HepG2 (cell line): Measurements from ENCODE around the gene TLR6. TPM values are rescaled to one million over a fixed set of nuclear protein-coding genes. Genes with fewer than 3 reads are reported as not detected.

Experiments used
- FOXJ3 ChIP-seq: sonication (generic); formaldehyde crosslinking; IDR thresholded peaks from 2 replicates; pipeline ENCODE4 v1.4.0; 2020; ENCODE audit warnings: missing genetic modification reagents, mild to moderate bottlenecking, borderline replicate concordance
- FOXK1 ChIP-seq: sonication (generic); formaldehyde crosslinking; IDR thresholded peaks from 2 replicates; pipeline ENCODE4 v1.4.0; 2020; ENCODE audit warnings: low read depth, missing genetic modification reagents, borderline replicate concordance
- JARID2 ChIP-seq: sonication (generic); formaldehyde crosslinking; IDR thresholded peaks from 2 replicates; pipeline ENCODE4 v1.8.1; 2023; ENCODE audit warnings: missing genetic modification reagents, inconsistent platforms; ENCODE audit not compliant: insufficient replicate concordance
- KAT8 ChIP-seq: IDR thresholded peaks from 2 replicates; pipeline ENCODE4 v1.6.1; 2016; ENCODE audit warnings: missing genetic modification reagents, missing compliant biosample characterization
- KDM5A ChIP-seq: fragments of 200-600 bp; sonication (generic); IDR thresholded peaks from 2 replicates; pipeline ENCODE4 v1.7.0; 2018; ENCODE audit warnings: antibody characterized with exemption, mild to moderate bottlenecking, low read length, borderline replicate concordance
- MED1 ChIP-seq: sonication (generic); formaldehyde crosslinking; IDR thresholded peaks from 2 replicates; pipeline ENCODE4 v1.4.0; 2020; ENCODE audit warnings: missing genetic modification reagents
- MED13 ChIP-seq: sonication (generic); formaldehyde crosslinking; IDR thresholded peaks from 2 replicates; pipeline ENCODE4 v1.5.0; 2020; ENCODE audit warnings: missing genetic modification reagents
- NBN ChIP-seq: fragments of 450-650 bp; conservative IDR thresholded peaks from 2 replicates; pipeline ENCODE4 v1.6.1; 2017
- NFE2L1 ChIP-seq: sonication (generic); formaldehyde crosslinking; IDR thresholded peaks from 2 replicates; pipeline ENCODE4 v1.4.0; 2020; ENCODE audit warnings: missing genetic modification reagents, mild to moderate bottlenecking, borderline replicate concordance
- RFX5 ChIP-seq: IDR thresholded peaks from 2 replicates; pipeline ENCODE4 v1.6.1; 2011; ENCODE audit warnings: low read depth, low read length, improper control_type of control experiment
- STAT5B ChIP-seq: sonication (generic); formaldehyde crosslinking; IDR thresholded peaks from 2 replicates; pipeline ENCODE4 v1.4.0; 2020; ENCODE audit warnings: missing genetic modification reagents
- TEAD2 ChIP-seq: sonication (generic); formaldehyde crosslinking; IDR thresholded peaks from 2 replicates; pipeline ENCODE4 v1.9.0; 2021; ENCODE audit warnings: missing genetic modification reagents
- ZBTB3 ChIP-seq: sonication (generic); formaldehyde crosslinking; IDR thresholded peaks from 2 replicates; pipeline ENCODE4 v1.4.0; 2020; ENCODE audit warnings: low read depth, mild to moderate bottlenecking, moderate library complexity, missing genetic modification reagents, borderline replicate concordance
- ZMYM4 ChIP-seq: sonication (generic); formaldehyde crosslinking; IDR thresholded peaks from 2 replicates; pipeline ENCODE4 v1.8.1; 2023; ENCODE audit warnings: mild to moderate bottlenecking, missing genetic modification reagents
- ZNF432 ChIP-seq: sonication (generic); formaldehyde crosslinking; IDR thresholded peaks from 2 replicates; pipeline ENCODE4 v1.5.0; 2020; ENCODE audit warnings: missing genetic modification reagents, mild to moderate bottlenecking, borderline replicate concordance
- ZNF567 ChIP-seq: sonication (generic); formaldehyde crosslinking; IDR thresholded peaks from 2 replicates; pipeline ENCODE4 v1.8.1; 2023; ENCODE audit warnings: mild to moderate bottlenecking, missing genetic modification reagents, borderline replicate concordance
- ZNF569 ChIP-seq: sonication (generic); formaldehyde crosslinking; IDR thresholded peaks from 2 replicates; pipeline ENCODE4 v1.5.0; 2020; ENCODE audit warnings: mild to moderate bottlenecking, missing genetic modification reagents, moderate library complexity, borderline replicate concordance
- ZNF737 ChIP-seq: sonication (generic); formaldehyde crosslinking; IDR thresholded peaks from 2 replicates; pipeline ENCODE4 v1.5.0; 2020; ENCODE audit warnings: missing genetic modification reagents, mild to moderate bottlenecking, borderline replicate concordance
- polyA plus RNA-seq, 8 experiments: library from polyadenylated mRNA; depleted of rRNA in 3 of 8; stranded (reverse) in 7 of 8; unstranded in 1 of 8; fragments of >200 nt; fragmentation: Illumina TruSeq in 4 of 8; extraction: Trizol in 4 of 8; gene quantifications; 2 replicates each; pipeline versions ENCODE4 v1.2.1 to v1.2.3, GENCODE V29; 2011 to 2016; ENCODE audit warnings: low read depth in 4 of 8, missing spikeins in 1 of 8, mixed read lengths in 1 of 8; ENCODE audit not compliant: insufficient read depth in 1 of 8
- total RNA-seq, 5 experiments: library from RNA; depleted of rRNA; stranded (reverse); fragments of >200 nt; fragmentation: Illumina TruSeq; extraction: Trizol; gene quantifications; 2 replicates each; pipeline ENCODE4 v1.2.3, GENCODE V29; 2016; ENCODE audit warnings: low read depth in 1 of 5
- TF ChIP-seq, protein P1 (sequence below): sonication (generic); formaldehyde crosslinking; conservative IDR thresholded peaks from 2 replicates; pipeline ENCODE4 v1.4.0; 2020; ENCODE audit warnings: mild to moderate bottlenecking, missing genetic modification reagents, moderate library complexity
- TF ChIP-seq, protein P2 (sequence below): sonication (generic); formaldehyde crosslinking; IDR thresholded peaks from 2 replicates; pipeline ENCODE4 v1.8.1; 2023; ENCODE audit warnings: mild to moderate bottlenecking, missing genetic modification reagents
- TF ChIP-seq, protein P3 (sequence below): IDR thresholded peaks from 2 replicates; pipeline ENCODE4 v1.6.1; 2016; ENCODE audit warnings: low read depth, missing genetic modification reagents, missing compliant biosample characterization

TLR6 gene
- total and polyA plus RNA-seq, 2 of the 13 experiments (the other 11 are each of a cell fraction or from before 2014, with no cell fraction given): 0.33 to 0.71 TPM

DNA sequence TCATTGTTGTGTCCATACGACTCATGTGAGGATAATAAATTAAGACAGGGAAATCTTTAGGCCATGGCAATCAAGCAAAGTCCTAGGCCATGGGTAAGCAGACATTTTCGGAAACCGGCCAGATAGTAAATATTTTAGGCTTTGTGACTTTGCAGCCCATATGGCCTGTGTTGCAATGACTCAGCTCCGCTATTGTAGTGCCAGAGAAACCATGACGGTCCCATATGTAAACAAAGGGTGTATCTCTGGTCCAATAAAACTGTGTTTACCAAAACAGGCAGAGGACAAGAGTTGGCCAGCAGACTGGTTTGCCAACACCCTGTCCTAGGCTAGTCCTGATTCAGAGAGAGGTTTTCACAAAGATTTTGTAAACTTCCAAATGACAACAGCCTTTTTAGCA is 16.0 kb upstream of the TLR6 start (continued):
- TF ChIP-seq, protein P1, sequence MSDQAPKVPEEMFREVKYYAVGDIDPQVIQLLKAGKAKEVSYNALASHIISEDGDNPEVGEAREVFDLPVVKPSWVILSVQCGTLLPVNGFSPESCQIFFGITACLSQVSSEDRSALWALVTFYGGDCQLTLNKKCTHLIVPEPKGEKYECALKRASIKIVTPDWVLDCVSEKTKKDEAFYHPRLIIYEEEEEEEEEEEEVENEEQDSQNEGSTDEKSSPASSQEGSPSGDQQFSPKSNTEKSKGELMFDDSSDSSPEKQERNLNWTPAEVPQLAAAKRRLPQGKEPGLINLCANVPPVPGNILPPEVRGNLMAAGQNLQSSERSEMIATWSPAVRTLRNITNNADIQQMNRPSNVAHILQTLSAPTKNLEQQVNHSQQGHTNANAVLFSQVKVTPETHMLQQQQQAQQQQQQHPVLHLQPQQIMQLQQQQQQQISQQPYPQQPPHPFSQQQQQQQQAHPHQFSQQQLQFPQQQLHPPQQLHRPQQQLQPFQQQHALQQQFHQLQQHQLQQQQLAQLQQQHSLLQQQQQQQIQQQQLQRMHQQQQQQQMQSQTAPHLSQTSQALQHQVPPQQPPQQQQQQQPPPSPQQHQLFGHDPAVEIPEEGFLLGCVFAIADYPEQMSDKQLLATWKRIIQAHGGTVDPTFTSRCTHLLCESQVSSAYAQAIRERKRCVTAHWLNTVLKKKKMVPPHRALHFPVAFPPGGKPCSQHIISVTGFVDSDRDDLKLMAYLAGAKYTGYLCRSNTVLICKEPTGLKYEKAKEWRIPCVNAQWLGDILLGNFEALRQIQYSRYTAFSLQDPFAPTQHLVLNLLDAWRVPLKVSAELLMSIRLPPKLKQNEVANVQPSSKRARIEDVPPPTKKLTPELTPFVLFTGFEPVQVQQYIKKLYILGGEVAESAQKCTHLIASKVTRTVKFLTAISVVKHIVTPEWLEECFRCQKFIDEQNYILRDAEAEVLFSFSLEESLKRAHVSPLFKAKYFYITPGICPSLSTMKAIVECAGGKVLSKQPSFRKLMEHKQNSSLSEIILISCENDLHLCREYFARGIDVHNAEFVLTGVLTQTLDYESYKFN: peak; percentile 53; the same call in 1 of the 2 replicates
- TF ChIP-seq, protein P2, sequence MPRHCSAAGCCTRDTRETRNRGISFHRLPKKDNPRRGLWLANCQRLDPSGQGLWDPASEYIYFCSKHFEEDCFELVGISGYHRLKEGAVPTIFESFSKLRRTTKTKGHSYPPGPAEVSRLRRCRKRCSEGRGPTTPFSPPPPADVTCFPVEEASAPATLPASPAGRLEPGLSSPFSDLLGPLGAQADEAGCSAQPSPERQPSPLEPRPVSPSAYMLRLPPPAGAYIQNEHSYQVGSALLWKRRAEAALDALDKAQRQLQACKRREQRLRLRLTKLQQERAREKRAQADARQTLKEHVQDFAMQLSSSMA (CRISPR knock-in tag): no peak
- TF ChIP-seq MED1 (CRISPR knock-in tag) (peak; percentile 47; the same call in 1 of the 2 replicates), NFE2L1 (no peak), NBN (no peak), ZNF432 (CRISPR knock-in tag) (no peak), RFX5 (no peak), ZNF567 (CRISPR knock-in tag) (no peak), STAT5B (CRISPR knock-in tag) (no peak), FOXK1 (CRISPR knock-in tag) (peak; percentile 88; the same call in 1 of the 2 replicates), ZNF737 (CRISPR knock-in tag) (no peak), ZBTB3 (CRISPR knock-in tag) (no peak), ZNF569 (CRISPR knock-in tag) (no peak), JARID2 (CRISPR knock-in tag) (no peak), MED13 (CRISPR knock-in tag) (no peak), KDM5A (no peak), FOXJ3 (CRISPR knock-in tag) (peak; percentile 56; the same call in 1 of the 2 replicates), TEAD2 (no peak), ZMYM4 (CRISPR knock-in tag) (peak; percentile 78; the same call in 1 of the 2 replicates), KAT8 (CRISPR knock-in tag) (peak; percentile 38; the same call in 1 of the 2 replicates)
- TF ChIP-seq, protein P3, sequence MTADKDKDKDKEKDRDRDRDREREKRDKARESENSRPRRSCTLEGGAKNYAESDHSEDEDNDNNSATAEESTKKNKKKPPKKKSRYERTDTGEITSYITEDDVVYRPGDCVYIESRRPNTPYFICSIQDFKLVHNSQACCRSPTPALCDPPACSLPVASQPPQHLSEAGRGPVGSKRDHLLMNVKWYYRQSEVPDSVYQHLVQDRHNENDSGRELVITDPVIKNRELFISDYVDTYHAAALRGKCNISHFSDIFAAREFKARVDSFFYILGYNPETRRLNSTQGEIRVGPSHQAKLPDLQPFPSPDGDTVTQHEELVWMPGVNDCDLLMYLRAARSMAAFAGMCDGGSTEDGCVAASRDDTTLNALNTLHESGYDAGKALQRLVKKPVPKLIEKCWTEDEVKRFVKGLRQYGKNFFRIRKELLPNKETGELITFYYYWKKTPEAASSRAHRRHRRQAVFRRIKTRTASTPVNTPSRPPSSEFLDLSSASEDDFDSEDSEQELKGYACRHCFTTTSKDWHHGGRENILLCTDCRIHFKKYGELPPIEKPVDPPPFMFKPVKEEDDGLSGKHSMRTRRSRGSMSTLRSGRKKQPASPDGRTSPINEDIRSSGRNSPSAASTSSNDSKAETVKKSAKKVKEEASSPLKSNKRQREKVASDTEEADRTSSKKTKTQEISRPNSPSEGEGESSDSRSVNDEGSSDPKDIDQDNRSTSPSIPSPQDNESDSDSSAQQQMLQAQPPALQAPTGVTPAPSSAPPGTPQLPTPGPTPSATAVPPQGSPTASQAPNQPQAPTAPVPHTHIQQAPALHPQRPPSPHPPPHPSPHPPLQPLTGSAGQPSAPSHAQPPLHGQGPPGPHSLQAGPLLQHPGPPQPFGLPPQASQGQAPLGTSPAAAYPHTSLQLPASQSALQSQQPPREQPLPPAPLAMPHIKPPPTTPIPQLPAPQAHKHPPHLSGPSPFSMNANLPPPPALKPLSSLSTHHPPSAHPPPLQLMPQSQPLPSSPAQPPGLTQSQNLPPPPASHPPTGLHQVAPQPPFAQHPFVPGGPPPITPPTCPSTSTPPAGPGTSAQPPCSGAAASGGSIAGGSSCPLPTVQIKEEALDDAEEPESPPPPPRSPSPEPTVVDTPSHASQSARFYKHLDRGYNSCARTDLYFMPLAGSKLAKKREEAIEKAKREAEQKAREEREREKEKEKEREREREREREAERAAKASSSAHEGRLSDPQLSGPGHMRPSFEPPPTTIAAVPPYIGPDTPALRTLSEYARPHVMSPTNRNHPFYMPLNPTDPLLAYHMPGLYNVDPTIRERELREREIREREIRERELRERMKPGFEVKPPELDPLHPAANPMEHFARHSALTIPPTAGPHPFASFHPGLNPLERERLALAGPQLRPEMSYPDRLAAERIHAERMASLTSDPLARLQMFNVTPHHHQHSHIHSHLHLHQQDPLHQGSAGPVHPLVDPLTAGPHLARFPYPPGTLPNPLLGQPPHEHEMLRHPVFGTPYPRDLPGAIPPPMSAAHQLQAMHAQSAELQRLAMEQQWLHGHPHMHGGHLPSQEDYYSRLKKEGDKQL: no peak
